Activated naive CD4-positive, alpha-beta T cell treated with anti-CD3 and anti-CD28 coated beads, Interleukin-2, amount 50 U/mL, for 16 hours (primary cell): ENCODE measurements around the gene HECTD2.
"Not testable (repeated sequence)": the region's sequence is repeated elsewhere in the genome, so short reads cannot be mapped to it uniquely, and the experiment has no call there.

Experiments
- DNase-seq: peaks from one replicate; pipeline ENCODE4 v3.0.0-alpha.2; 2020

HECTD2 gene

GRCh38 chr10:91412354-91413087 is 2.4 kb downstream of the HECTD2 start:
- no peak for DNase-seq

- DNase-seq, result no peak
These were observed 5.7 kb downstream of the HECTD2 start for GRCh38 chr10:91415816-91416215.

- DNase-seq, result no peak
These were observed 6.3 kb downstream of the HECTD2 start for GRCh38 chr10:91416339-91416855.

- no peak for DNase-seq
These were observed 8.3 kb downstream of the HECTD2 start for GRCh38 chr10:91418416-91418815.

GRCh38 chr10:91420868-91421267 is 10.7 kb downstream of the HECTD2 start:
- no peak for DNase-seq

GRCh38 chr10:91422915-91423314 is 12.8 kb downstream of the HECTD2 start:
- DNase-seq, result no peak

GRCh38 chr10:91424016-91424415 is 13.9 kb downstream of the HECTD2 start:
- DNase-seq, result no peak

- DNase-seq, result no peak
These were observed 22.0 kb downstream of the HECTD2 start for GRCh38 chr10:91432175-91432574.

- no peak for DNase-seq
These were observed 23.5 kb downstream of the HECTD2 start for GRCh38 chr10:91433620-91434019.

- DNase-seq, result no peak
These were observed 23.9 kb downstream of the HECTD2 start for GRCh38 chr10:91434041-91434440.

- no peak for DNase-seq
These were observed 25.1 kb downstream of the HECTD2 start for GRCh38 chr10:91435241-91435640.

GRCh38 chr10:91438228-91438627 is 28.1 kb downstream of the HECTD2 start:
- DNase-seq, result not testable (repeated sequence)

GRCh38 chr10:91444211-91445182 is 34.4 kb downstream of the HECTD2 start:
- no peak for DNase-seq

GRCh38 chr10:91452063-91452462 is 41.9 kb downstream of the HECTD2 start:
- DNase-seq, result no peak

GRCh38 chr10:91453535-91453934 is 43.4 kb downstream of the HECTD2 start:
- DNase-seq, result no peak

GRCh38 chr10:91455135-91455534 is 45.0 kb downstream of the HECTD2 start:
- not testable (repeated sequence) for DNase-seq

- no peak for DNase-seq
These were observed 50.5 kb downstream of the HECTD2 start for GRCh38 chr10:91460681-91461080.

GRCh38 chr10:91462423-91462822 is 52.3 kb downstream of the HECTD2 start:
- DNase-seq, result no peak

GRCh38 chr10:91464500-91464899 is 54.4 kb downstream of the HECTD2 start:
- DNase-seq, result no peak

GRCh38 chr10:91465261-91465660 is 55.1 kb downstream of the HECTD2 start:
- no peak for DNase-seq

- no peak for DNase-seq
These were observed 57.0 kb downstream of the HECTD2 start for GRCh38 chr10:91467114-91467513.

- DNase-seq, result no peak
These were observed 61.5 kb downstream of the HECTD2 start for GRCh38 chr10:91471602-91472001.

- no peak for DNase-seq
These were observed 62.8 kb downstream of the HECTD2 start for GRCh38 chr10:91472911-91473310.

- DNase-seq, result no peak
These were observed 63.9 kb downstream of the HECTD2 start for GRCh38 chr10:91474009-91474408.
